ENCODE data around the gene TRIM6. TPM values are rescaled to one million over a fixed set of nuclear protein-coding genes. Genes with fewer than 3 reads are reported as not detected.

Gene TRIM6
- total and polyA plus RNA-seq, 2 experiments from 2014 or later, result 26.4 to 49.0 TPM

DNA sequence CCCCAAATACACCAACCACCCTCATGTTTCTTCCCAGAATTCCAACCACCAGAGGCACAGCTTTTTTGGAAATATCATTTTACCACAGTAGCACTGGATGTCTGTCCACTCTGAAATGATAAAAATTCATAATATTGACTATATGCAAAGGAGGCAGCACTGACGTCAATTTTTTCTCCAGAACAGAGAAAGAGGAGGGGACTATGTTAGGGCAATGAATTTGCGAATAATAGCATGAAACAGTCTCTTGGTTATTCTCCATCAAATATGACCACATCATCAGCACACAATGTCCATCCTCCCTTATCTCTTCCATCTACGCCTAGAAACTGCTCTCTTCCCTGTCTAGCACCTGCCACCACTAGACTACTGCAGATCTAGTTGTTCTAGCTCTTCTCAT is 49.7 kb downstream of the TRIM6 start (continued):
- TF ChIP-seq, protein P1, sequence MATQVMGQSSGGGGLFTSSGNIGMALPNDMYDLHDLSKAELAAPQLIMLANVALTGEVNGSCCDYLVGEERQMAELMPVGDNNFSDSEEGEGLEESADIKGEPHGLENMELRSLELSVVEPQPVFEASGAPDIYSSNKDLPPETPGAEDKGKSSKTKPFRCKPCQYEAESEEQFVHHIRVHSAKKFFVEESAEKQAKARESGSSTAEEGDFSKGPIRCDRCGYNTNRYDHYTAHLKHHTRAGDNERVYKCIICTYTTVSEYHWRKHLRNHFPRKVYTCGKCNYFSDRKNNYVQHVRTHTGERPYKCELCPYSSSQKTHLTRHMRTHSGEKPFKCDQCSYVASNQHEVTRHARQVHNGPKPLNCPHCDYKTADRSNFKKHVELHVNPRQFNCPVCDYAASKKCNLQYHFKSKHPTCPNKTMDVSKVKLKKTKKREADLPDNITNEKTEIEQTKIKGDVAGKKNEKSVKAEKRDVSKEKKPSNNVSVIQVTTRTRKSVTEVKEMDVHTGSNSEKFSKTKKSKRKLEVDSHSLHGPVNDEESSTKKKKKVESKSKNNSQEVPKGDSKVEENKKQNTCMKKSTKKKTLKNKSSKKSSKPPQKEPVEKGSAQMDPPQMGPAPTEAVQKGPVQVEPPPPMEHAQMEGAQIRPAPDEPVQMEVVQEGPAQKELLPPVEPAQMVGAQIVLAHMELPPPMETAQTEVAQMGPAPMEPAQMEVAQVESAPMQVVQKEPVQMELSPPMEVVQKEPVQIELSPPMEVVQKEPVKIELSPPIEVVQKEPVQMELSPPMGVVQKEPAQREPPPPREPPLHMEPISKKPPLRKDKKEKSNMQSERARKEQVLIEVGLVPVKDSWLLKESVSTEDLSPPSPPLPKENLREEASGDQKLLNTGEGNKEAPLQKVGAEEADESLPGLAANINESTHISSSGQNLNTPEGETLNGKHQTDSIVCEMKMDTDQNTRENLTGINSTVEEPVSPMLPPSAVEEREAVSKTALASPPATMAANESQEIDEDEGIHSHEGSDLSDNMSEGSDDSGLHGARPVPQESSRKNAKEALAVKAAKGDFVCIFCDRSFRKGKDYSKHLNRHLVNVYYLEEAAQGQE (IDR thresholded peaks at IDR 0.05; ENCODE audit: unreplicated experiment), result no peak
- TF ChIP-seq NANOG (IDR thresholded peaks at IDR 0.05; ENCODE audit: borderline replicate concordance), result no peak
- TF ChIP-seq STAT1 (IDR thresholded peaks at IDR 0.05; ENCODE audit: unreplicated experiment), result no peak
- TF ChIP-seq, protein P2, sequence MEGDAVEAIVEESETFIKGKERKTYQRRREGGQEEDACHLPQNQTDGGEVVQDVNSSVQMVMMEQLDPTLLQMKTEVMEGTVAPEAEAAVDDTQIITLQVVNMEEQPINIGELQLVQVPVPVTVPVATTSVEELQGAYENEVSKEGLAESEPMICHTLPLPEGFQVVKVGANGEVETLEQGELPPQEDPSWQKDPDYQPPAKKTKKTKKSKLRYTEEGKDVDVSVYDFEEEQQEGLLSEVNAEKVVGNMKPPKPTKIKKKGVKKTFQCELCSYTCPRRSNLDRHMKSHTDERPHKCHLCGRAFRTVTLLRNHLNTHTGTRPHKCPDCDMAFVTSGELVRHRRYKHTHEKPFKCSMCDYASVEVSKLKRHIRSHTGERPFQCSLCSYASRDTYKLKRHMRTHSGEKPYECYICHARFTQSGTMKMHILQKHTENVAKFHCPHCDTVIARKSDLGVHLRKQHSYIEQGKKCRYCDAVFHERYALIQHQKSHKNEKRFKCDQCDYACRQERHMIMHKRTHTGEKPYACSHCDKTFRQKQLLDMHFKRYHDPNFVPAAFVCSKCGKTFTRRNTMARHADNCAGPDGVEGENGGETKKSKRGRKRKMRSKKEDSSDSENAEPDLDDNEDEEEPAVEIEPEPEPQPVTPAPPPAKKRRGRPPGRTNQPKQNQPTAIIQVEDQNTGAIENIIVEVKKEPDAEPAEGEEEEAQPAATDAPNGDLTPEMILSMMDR (conservative IDR thresholded peaks at IDR 0.05; ENCODE audit: low read depth in 2 of 2), result no peak
- TF ChIP-seq, protein P3, sequence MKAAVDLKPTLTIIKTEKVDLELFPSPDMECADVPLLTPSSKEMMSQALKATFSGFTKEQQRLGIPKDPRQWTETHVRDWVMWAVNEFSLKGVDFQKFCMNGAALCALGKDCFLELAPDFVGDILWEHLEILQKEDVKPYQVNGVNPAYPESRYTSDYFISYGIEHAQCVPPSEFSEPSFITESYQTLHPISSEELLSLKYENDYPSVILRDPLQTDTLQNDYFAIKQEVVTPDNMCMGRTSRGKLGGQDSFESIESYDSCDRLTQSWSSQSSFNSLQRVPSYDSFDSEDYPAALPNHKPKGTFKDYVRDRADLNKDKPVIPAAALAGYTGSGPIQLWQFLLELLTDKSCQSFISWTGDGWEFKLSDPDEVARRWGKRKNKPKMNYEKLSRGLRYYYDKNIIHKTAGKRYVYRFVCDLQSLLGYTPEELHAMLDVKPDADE (IDR thresholded peaks at IDR 0.05), result no peak
- TF ChIP-seq ZNF331 (CRISPR knock-in tag; IDR thresholded peaks at IDR 0.05; ENCODE audit: low read depth), result no peak
- no peak for TF ChIP-seq CREB1 (CRISPR knock-in tag; IDR thresholded peaks at IDR 0.05; ENCODE audit: low read depth)
- TF ChIP-seq EZH2phosphoT487 (IDR thresholded peaks at IDR 0.05; ENCODE audit: unreplicated experiment), result no peak
- no peak for TF ChIP-seq EZH2 (IDR thresholded peaks at IDR 0.05; ENCODE audit: low read depth, unreplicated experiment)

DNA sequence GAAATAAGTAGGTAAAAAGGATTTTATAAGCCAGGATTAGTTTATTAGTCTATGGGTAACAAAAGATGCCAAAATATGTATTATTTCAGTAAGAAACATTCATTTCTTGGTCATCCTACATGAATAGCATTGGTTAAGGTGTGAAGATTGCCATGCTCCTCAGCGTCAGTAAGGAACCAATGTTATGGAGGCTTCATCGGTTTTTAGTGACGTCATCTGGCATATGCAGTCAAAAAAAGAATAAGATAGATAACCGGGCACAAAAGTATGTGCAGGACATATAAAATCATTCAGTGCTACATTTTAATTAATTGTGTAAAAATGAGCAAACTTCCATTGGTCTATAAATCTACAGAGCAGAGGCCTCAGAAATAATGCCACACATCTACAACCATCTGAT is 59.0 kb downstream of the TRIM6 start:
- H3K4me2 ChIP-seq, result no peak overlapping the region
- no peak overlapping the region for H3K27ac ChIP-seq (ENCODE audit: low read depth)
- Mint-ChIP-seq H3K27ac (no peak overlapping the region), H3K36me3 (ENCODE audit: low read depth) (peaks cover 13% of the 10 kb centered on the region), H3K27me3 (ENCODE audit: insufficient read depth, low read depth, poor library complexity) (peaks cover 4% of the 10 kb centered on the region), H3K9me3 (peaks cover 30% of the 10 kb centered on the region), H3K4me1 (no peaks in the 10 kb centered on the region), H3K4me3 (no peak overlapping the region)
- no peaks in the 10 kb centered on the region for H3K36me3 ChIP-seq (ENCODE audit: insufficient read depth)
- DNase-seq (ENCODE audit: low spot score), result no peak
- H3K4me1 ChIP-seq (ENCODE audit: insufficient read depth), result no peaks in the 10 kb centered on the region
- H3K27me3 ChIP-seq (ENCODE audit: insufficient read depth), result no peaks in the 10 kb centered on the region
- no peaks in the 10 kb centered on the region for H3K79me2 ChIP-seq (replicated peaks; ENCODE audit: insufficient read depth)
- no peak for ATAC-seq
- no peak overlapping the region for H3K4me3 ChIP-seq
- no peaks in the 10 kb centered on the region; the same call in 1 of the 2 replicates for H3K9me2 ChIP-seq (ENCODE audit: insufficient read depth)
- H2AFZ ChIP-seq, result no peak overlapping the region
- H4K20me1 ChIP-seq (replicated peaks; ENCODE audit: insufficient read depth), result no peaks in the 10 kb centered on the region
- H3F3A ChIP-seq (replicated peaks; ENCODE audit: low read depth), result no peaks in the 10 kb centered on the region
- TF ChIP-seq NANOG (IDR thresholded peaks at IDR 0.05; ENCODE audit: borderline replicate concordance) (no peak), POLR2AphosphoS5 (IDR thresholded peaks at IDR 0.05; ENCODE audit: low read depth) (no peak), EZH2 (IDR thresholded peaks at IDR 0.05; ENCODE audit: low read depth, unreplicated experiment) (no peak)
- TF ChIP-seq, protein P4, sequence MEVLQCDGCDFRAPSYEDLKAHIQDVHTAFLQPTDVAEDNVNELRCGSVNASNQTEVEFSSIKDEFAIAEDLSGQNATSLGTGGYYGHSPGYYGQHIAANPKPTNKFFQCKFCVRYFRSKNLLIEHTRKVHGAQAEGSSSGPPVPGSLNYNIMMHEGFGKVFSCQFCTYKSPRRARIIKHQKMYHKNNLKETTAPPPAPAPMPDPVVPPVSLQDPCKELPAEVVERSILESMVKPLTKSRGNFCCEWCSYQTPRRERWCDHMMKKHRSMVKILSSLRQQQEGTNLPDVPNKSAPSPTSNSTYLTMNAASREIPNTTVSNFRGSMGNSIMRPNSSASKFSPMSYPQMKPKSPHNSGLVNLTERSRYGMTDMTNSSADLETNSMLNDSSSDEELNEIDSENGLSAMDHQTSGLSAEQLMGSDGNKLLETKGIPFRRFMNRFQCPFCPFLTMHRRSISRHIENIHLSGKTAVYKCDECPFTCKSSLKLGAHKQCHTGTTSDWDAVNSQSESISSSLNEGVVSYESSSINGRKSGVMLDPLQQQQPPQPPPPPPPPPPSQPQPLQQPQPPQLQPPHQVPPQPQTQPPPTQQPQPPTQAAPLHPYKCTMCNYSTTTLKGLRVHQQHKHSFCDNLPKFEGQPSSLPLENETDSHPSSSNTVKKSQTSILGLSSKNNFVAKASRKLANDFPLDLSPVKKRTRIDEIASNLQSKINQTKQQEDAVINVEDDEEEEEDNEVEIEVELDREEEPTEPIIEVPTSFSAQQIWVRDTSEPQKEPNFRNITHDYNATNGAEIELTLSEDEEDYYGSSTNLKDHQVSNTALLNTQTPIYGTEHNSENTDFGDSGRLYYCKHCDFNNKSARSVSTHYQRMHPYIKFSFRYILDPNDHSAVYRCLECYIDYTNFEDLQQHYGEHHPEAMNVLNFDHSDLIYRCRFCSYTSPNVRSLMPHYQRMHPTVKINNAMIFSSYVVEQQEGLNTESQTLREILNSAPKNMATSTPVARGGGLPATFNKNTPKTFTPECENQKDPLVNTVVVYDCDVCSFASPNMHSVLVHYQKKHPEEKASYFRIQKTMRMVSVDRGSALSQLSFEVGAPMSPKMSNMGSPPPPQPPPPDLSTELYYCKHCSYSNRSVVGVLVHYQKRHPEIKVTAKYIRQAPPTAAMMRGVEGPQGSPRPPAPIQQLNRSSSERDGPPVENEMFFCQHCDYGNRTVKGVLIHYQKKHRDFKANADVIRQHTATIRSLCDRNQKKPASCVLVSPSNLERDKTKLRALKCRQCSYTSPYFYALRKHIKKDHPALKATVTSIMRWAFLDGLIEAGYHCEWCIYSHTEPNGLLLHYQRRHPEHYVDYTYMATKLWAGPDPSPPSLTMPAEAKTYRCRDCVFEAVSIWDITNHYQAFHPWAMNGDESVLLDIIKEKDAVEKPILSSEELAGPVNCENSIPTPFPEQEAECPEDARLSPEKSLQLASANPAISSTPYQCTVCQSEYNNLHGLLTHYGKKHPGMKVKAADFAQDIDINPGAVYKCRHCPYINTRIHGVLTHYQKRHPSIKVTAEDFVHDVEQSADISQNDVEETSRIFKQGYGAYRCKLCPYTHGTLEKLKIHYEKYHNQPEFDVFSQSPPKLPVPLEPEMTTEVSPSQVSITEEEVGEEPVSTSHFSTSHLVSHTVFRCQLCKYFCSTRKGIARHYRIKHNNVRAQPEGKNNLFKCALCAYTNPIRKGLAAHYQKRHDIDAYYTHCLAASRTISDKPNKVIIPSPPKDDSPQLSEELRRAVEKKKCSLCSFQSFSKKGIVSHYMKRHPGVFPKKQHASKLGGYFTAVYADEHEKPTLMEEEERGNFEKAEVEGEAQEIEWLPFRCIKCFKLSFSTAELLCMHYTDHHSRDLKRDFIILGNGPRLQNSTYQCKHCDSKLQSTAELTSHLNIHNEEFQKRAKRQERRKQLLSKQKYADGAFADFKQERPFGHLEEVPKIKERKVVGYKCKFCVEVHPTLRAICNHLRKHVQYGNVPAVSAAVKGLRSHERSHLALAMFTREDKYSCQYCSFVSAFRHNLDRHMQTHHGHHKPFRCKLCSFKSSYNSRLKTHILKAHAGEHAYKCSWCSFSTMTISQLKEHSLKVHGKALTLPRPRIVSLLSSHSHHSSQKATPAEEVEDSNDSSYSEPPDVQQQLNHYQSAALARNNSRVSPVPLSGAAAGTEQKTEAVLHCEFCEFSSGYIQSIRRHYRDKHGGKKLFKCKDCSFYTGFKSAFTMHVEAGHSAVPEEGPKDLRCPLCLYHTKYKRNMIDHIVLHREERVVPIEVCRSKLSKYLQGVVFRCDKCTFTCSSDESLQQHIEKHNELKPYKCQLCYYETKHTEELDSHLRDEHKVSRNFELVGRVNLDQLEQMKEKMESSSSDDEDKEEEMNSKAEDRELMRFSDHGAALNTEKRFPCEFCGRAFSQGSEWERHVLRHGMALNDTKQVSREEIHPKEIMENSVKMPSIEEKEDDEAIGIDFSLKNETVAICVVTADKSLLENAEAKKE (CRISPR knock-in tag; IDR thresholded peaks at IDR 0.05), result no peak
